Endodermal cell (in vitro differentiated cells): ENCODE data around the gene DGKA. TPM values are rescaled to one million over a fixed set of nuclear protein-coding genes. Genes with fewer than 3 reads are reported as not detected.
"Not testable (repeated sequence)": the region's sequence is repeated elsewhere in the genome, so short reads cannot be mapped to it uniquely, and the experiment has no call there.

Experiments used
- DNase-seq: peaks from one replicate; pipeline ENCODE4 v3.0.0-alpha.2; 2017
- H3K27ac ChIP-seq: 2 replicates; pipeline ENCODE4 v1.5.1; 2013; ENCODE audit warnings: mild to moderate bottlenecking, low read depth, low read length, moderate library complexity
- H3K27me3 ChIP-seq: 2 replicates; pipeline ENCODE4 v1.6.1; 2013; ENCODE audit warnings: mild to moderate bottlenecking, low read length, moderate library complexity; ENCODE audit not compliant: insufficient read depth, control insufficient read depth, poor library complexity, severe bottlenecking
- H3K36me3 ChIP-seq: 2 replicates; pipeline ENCODE4 v1.7.0; 2013; ENCODE audit warnings: mild to moderate bottlenecking, low read length, moderate library complexity; ENCODE audit not compliant: control insufficient read depth, insufficient read depth
- H3K4me1 ChIP-seq: one replicate; pipeline ENCODE4 v1.7.0; 2013; ENCODE audit warnings: low read length; ENCODE audit not compliant: control insufficient read depth, insufficient read depth
- H3K4me3 ChIP-seq: 2 replicates; pipeline ENCODE4 v1.5.1; 2013; ENCODE audit warnings: mild to moderate bottlenecking, low read length, moderate library complexity
- H3K9ac ChIP-seq: 2 replicates; pipeline ENCODE4 v1.6.1; 2013; ENCODE audit warnings: mild to moderate bottlenecking, low read length, moderate library complexity; ENCODE audit not compliant: poor library complexity, severe bottlenecking; ENCODE audit errors: extremely low read depth
- H3K9me3 ChIP-seq: 2 replicates; pipeline ENCODE4 v1.6.1; 2013; ENCODE audit warnings: mild to moderate bottlenecking, low read length, moderate library complexity; ENCODE audit not compliant: control insufficient read depth
- H3K27ac Mint-ChIP-seq: 2 replicates; pipeline ENCODE4 v1.8.0; 2020; ENCODE audit warnings: mixed read lengths
- H3K27me3 Mint-ChIP-seq: 2 replicates; pipeline ENCODE4 v1.8.0; 2021; ENCODE audit warnings: mild to moderate bottlenecking, mixed read lengths; ENCODE audit not compliant: insufficient read depth
- H3K36me3 Mint-ChIP-seq: 2 replicates; pipeline ENCODE4 v1.8.0; 2020; ENCODE audit warnings: low read depth, mixed read lengths
- H3K4me1 Mint-ChIP-seq: 2 replicates; pipeline ENCODE4 v1.8.0; 2020; ENCODE audit warnings: mixed read lengths
- H3K4me3 Mint-ChIP-seq: 2 replicates; pipeline ENCODE4 v1.8.0; 2020; ENCODE audit warnings: mild to moderate bottlenecking, moderate library complexity, mixed read lengths
- H3K9me3 Mint-ChIP-seq: 2 replicates; pipeline ENCODE4 v1.8.0; 2020; ENCODE audit warnings: mild to moderate bottlenecking, mixed read lengths
- WGBS, 2 experiments: methylation state at CpG; one replicate each; pipeline versions ENCODE4 v1.1.5 to v1.1.7; 2013; ENCODE audit warnings: missing lambda C conversion rate in 2 of 2, mixed read lengths in 1 of 2; ENCODE audit not compliant: insufficient coverage in 1 of 2, insufficient read length in 1 of 2; 5-methylcytosine and 5-hydroxymethylcytosine counted together
- total RNA-seq, 2 donors: library from RNA; stranded (reverse); fragmentation: NEBNext Ultra II Directional in 1 of 2; extraction: Animal tissue kit (Norgen Biotek cat#: 25700) in 1 of 2; gene quantifications; 2 replicates in 1 of 2; 3 replicates in 1 of 2; pipeline ENCODE4 v1.2.1, GENCODE V29; 2021
- TF ChIP-seq, protein P1 (sequence below): fragments of 200-600 bp; sonication (generic); conservative IDR thresholded peaks from 2 replicates; pipeline ENCODE4 v1.5.0; 2021; ENCODE audit warnings: antibody characterized with exemption, mild to moderate bottlenecking

DGKA gene
- total RNA-seq, 2 donors from 2014 or later: 10.2 to 11.1 TPM

GRCh38 chr12:55983232-55983842, 52.4 kb downstream of the DGKA start:
- no peaks in the 10 kb centered on the region for H3K9me3 ChIP-seq
- 93 to 100% methylated on average over 2 to 4 of the region's 4 CpGs for WGBS, 2 experiments
- H3K4me3 ChIP-seq: no peak overlapping the region
- H3K9ac ChIP-seq: no peak overlapping the region
- H3K27ac Mint-ChIP-seq: no peak overlapping the region
- no peaks in the 10 kb centered on the region for H3K27me3 ChIP-seq
- H3K36me3 ChIP-seq: peaks cover 88% of the 10 kb centered on the region
- H3K36me3 Mint-ChIP-seq: peaks cover 68% of the 10 kb centered on the region
- H3K9me3 Mint-ChIP-seq: no peaks in the 10 kb centered on the region
- TF ChIP-seq, protein P1, sequence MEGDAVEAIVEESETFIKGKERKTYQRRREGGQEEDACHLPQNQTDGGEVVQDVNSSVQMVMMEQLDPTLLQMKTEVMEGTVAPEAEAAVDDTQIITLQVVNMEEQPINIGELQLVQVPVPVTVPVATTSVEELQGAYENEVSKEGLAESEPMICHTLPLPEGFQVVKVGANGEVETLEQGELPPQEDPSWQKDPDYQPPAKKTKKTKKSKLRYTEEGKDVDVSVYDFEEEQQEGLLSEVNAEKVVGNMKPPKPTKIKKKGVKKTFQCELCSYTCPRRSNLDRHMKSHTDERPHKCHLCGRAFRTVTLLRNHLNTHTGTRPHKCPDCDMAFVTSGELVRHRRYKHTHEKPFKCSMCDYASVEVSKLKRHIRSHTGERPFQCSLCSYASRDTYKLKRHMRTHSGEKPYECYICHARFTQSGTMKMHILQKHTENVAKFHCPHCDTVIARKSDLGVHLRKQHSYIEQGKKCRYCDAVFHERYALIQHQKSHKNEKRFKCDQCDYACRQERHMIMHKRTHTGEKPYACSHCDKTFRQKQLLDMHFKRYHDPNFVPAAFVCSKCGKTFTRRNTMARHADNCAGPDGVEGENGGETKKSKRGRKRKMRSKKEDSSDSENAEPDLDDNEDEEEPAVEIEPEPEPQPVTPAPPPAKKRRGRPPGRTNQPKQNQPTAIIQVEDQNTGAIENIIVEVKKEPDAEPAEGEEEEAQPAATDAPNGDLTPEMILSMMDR: no peak
- H3K27me3 Mint-ChIP-seq: no peaks in the 10 kb centered on the region
- H3K4me1 Mint-ChIP-seq: no peaks in the 10 kb centered on the region
- H3K27ac ChIP-seq: no peak overlapping the region
- no peak overlapping the region for H3K4me3 Mint-ChIP-seq
- H3K4me1 ChIP-seq: no peaks in the 10 kb centered on the region
- no peak for DNase-seq

- TF ChIP-seq, protein P1: no peak
- Histone ChIP-seq H3K27me3 (no peaks in the 10 kb centered on the region), H3K4me1 (no peaks in the 10 kb centered on the region), H3K4me3 (no peak overlapping the region), H3K36me3 (peaks cover 88% of the 10 kb centered on the region), H3K9ac (no peak overlapping the region), H3K9me3 (no peaks in the 10 kb centered on the region), H3K27ac (no peak overlapping the region)
- H3K9me3 Mint-ChIP-seq: no peaks in the 10 kb centered on the region
- H3K27ac Mint-ChIP-seq: no peak overlapping the region
- WGBS, 2 experiments: 87% methylated on average over 2 of the region's 2 CpGs; no CpG with 5 or more reads in 1 of the 2 experiments
- no peaks in the 10 kb centered on the region for H3K27me3 Mint-ChIP-seq
- no peaks in the 10 kb centered on the region for H3K4me1 Mint-ChIP-seq
- peaks cover 72% of the 10 kb centered on the region for H3K36me3 Mint-ChIP-seq
- no peak overlapping the region for H3K4me3 Mint-ChIP-seq
- no peak for DNase-seq
Measured at GRCh38 chr12:55984861-55985260, 53.9 kb downstream of the DGKA start.

DNA sequence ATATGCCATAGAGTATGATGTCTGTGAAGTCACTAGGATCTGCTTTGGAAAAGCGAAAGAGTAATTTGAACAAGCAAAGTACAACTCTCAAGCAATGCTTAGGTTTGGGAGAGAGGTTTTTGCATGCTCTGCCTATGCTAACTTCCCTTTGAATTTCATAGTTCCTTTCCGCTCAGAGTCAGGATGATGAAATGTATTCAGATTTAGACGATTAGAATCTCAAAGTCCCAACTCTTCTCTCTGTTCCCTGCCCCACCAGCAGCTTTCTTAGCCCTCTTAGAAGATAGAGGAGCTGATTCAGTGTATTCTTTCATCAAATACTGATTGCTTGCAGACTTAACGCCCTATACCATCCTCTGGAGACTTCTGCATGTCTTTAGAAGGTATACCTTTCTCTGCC, 54.4 kb downstream of the DGKA start:
- Histone ChIP-seq H3K4me1 (no peaks in the 10 kb centered on the region), H3K36me3 (peaks cover 90% of the 10 kb centered on the region), H3K9ac (no peak overlapping the region), H3K27ac (no peak overlapping the region), H3K27me3 (no peaks in the 10 kb centered on the region), H3K4me3 (no peak overlapping the region), H3K9me3 (no peaks in the 10 kb centered on the region)
- Mint-ChIP-seq H3K4me3 (no peak overlapping the region), H3K27ac (no peak overlapping the region), H3K36me3 (peaks cover 73% of the 10 kb centered on the region), H3K4me1 (no peaks in the 10 kb centered on the region), H3K27me3 (no peaks in the 10 kb centered on the region), H3K9me3 (no peaks in the 10 kb centered on the region)
- no peak for DNase-seq
- whole genome bisulfite sequencing, 2 experiments: 98 to 100% methylated on average over 3 to 4 of the region's 4 CpGs
- TF ChIP-seq, protein P1: no peak

DNA sequence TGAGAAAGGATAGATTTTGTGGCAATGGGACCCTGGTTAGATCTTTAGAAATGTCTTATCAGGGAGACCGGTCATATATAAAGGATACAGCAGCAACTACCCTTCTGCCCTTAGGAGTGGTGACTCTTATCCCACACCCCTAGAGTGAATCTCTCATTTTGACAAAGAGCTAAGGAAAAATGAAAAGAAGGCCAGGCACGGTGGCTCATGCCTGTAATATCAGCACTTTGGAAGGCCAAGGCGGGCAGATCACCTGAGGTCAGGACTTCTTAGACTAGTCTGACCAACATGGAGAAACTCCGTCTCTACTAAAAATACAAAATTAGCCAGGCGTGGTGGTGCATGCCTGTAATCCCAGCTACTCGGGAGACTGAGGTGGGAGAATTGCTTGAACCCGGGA, 55.0 kb downstream of the DGKA start:
- H3K9me3 Mint-ChIP-seq, H3K9me3 ChIP-seq, H3K4me3 Mint-ChIP-seq, H3K4me1 Mint-ChIP-seq, H3K27ac ChIP-seq, H3K27me3 ChIP-seq, DNase-seq, H3K4me1 ChIP-seq, H3K27ac Mint-ChIP-seq, H3K27me3 Mint-ChIP-seq, H3K9ac ChIP-seq, H3K4me3 ChIP-seq: not testable (repeated sequence)
- 95 to 97% methylated on average over 6 to 7 of the region's 7 CpGs for WGBS, 2 experiments
- peaks cover 73% of the 10 kb centered on the region for H3K36me3 Mint-ChIP-seq
- peaks cover 91% of the 10 kb centered on the region for H3K36me3 ChIP-seq
